Ramos (cell line): ENCODE measurements around the gene TCP11L1.

Source experiments
- in situ Hi-C: fragments of 300-500 bp; cut with MboI; formaldehyde crosslinking; loops from one replicate; pipeline ENCODE4 v1.14.3; 2022; ENCODE audit warnings: low sequenced_read_pairs; ENCODE audit not compliant: unreplicated experiment

Gene TCP11L1, protein sequence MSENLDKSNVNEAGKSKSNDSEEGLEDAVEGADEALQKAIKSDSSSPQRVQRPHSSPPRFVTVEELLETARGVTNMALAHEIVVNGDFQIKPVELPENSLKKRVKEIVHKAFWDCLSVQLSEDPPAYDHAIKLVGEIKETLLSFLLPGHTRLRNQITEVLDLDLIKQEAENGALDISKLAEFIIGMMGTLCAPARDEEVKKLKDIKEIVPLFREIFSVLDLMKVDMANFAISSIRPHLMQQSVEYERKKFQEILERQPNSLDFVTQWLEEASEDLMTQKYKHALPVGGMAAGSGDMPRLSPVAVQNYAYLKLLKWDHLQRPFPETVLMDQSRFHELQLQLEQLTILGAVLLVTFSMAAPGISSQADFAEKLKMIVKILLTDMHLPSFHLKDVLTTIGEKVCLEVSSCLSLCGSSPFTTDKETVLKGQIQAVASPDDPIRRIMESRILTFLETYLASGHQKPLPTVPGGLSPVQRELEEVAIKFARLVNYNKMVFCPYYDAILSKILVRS

DNA sequence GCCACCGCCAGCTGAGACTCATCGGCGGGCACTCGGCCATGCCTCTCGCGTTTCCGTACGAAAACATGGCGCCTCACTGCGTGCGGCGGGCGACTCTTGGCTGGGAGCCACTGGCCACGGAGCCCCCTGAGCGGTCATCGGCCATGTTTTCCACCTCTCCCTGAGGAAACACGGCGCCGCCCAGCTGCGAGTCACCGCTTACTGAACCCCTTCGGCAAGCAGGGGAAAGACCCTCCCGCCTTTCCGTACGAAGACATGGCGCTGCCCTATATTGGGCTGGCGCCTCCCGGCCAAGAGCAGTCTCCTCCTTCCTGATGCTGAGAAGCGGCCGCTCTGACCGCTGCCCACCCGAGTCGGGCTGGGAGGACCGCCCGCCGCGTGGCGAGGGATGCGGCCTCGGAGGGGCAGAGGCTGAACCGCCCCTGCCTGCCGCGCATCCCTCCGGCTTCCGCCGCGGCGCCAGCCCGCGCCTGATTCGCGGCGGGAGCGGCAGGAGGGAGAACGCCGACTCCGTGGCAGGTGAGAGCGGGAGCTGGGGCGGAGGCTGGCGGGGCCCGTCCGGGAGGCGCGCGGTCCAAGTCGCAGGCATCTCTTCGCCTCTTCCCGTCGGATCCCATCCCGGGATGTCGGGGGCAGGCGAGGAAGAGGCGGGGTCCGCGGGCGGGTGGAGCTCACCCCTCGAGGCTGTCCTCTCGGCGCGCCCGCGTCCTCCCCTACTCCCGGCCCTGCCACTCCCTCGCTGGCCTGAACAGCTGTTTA lies at the start of gene TCP11L1:
TSS of gene TCP11L1 (plus strand) at position 299 of the 759 bp plus-strand sequence. CDS start 4,202 bp downstream, outside the sequence.
- in situ Hi-C loops = no loop called here

DNA sequence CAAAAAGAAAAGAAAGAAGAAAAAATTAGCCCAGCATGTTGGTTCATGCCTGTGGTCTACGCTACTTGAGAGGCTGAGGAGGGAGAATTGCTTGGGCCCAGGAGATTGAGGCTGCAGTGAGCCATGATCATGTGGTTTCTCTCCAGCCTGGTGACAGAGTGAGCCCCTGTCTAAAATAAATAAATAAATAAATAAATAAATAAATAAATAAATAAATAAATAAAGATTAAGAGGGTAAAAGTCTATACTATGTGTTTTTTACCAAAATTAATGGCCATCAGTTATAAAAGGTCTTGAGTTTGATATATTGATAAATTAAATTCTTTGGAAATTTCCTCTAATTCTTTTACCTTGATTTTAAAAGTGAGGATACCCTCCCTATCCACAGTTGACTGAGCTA lies 48.9 kb upstream of the TCP11L1 start:
- in situ Hi-C loops = no loop called here

DNA sequence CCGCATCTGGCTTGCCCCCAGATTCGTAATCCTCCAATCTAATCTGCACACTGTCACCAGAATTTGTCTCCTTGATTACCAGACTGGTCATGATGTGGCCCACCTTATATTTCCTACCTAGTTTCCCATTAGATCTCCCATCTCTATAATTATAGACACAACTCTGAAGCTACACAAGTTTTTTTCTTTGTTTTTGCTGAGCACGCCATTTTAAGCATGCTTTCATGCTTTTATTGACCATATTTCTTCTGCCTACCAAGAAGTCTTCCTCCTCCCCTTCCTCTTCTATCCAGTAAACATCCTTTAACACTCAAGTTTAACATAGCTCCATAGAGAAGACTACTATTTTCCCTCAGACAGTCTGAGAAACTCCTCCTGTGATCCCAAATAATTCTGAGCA lies 47.9 kb upstream of the TCP11L1 start:
- in situ Hi-C loops = no loop called here

DNA sequence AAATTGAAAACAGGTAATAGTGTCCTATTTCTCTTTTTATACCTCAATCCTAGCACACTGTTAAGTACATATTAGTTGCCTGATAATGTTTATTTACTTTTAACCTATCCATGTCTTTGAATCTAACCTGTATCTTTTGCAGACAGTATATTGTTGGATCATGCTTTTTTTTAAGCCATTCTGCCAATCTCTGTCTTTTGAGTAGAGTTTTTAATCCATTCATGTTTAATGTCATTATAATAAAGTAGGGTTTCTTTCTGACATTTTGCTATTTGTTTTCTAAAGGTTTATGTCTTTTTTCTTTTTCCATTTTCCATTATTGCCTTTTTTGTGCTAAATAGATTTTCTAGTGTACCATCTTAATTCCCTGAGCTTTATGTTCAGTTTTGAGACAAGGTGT lies 47.5 kb upstream of the TCP11L1 start:
- in situ Hi-C loops = no loop called here

DNA sequence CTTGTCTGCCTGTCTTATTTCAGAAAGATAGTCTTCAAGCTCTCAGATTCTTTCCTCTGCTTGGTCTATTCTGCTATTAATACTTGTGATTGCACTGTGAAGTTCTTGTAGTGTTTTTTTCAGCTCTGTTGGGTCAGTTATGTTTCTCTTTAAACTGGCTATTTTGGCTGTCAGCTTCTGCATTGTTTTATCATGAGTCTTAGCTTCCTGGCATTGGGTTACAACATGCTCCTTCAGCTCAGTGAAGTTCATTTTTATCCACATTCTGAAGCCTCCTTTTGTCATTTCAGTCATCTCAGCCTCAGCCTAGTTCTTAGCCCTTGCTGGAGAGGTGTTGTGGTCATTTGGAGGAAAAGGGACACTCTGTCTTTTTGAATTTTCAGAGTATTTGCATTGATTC lies 39.2 kb upstream of the TCP11L1 start:
- in situ Hi-C loops = no loop called here

DNA sequence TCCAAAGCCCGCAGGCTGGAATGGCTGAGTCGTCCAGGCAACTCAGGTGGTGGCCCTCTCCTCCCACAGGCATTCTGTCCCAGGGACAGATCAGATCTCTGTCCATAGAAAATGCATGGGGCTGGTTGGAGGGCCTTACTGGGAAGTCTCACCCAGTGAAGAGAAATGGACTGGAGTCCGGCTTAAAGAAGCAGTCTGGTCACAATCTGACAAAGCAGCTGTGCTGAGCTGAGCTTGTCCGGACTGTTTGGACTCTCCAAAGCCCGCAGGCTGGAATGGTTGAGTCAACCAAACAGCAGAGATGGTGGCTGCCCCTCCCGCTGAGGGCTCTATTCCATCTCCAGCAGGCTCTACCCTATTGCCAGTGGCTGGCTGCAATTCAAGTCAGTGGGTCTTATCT lies 38.1 kb upstream of the TCP11L1 start:
- in situ Hi-C loops = no loop called here

DNA sequence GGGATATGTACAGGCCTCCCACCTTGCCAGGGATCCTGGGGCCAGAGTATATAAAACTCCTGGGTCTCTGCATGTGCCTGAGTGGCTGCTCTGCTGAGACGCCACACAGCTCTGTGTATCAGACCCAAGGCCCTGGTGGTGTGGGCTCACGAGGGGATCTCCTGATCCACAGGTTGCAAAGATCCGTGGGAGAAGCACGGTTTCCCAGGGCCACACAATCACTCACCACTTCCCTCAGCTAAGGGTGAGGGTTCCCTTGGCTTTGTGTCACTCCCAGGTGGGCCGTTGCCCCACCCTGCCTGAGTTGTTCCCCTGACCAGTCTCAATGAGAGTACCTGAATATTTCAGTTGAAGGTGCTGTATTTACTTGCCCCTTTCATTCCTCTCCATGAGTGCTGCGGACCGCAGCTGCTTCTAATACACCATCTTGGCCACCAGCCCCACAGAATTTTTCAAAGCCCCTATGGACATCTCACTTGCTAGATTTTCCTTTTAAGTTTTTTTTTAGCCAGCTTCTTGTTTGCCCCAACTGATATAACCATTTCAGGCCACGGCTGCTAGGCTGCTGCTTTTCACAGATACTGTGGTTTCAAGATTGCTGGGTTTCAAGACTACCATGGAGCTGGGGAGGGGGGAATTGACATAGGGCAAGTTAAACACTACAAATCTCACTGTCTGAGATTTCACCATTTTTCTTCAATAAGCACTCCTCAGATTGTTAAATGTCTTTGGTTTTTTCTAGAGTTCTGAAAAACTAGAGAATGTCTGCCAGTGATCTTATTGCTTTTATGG lies 37.4 kb upstream of the TCP11L1 start:
- in situ Hi-C loops = no loop called here

DNA sequence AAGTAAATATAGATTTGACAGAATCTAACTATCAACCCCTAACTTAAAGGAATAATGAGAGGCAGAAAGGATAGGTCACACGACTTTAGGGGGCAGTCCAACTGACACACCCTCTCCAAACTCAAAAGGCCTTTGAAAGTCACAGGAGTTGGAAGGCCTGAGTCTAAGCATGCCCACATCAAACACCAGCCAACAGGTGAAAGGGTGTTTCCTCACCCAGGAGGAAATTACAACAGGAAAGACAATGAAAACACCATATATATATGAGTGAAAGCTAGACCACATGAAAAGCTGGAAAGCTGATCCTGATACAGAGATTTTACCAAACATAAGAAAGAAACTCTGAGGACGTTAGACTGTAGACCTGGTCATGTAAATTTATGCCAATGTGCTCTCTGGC lies 34.2 kb upstream of the TCP11L1 start:
- in situ Hi-C loops = no loop called here

DNA sequence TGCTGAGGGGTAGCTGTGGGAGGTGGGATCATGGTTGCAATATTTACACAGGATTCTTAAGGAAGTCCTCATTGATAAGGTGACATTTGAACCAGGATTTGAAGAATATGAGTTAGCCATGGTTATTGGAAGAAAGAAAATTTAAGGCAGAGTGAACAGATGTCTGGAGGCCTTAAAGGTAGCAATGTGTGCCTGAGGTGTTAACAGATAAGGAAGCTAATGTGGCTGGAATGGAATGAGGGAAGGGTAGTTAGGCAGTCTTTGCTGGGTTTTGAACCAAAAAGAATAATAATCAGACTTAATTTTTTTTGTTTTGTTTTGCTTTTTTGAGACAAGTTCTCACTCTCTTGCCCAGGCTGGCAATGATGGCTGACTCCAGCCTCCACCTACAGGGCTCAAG lies 33.4 kb upstream of the TCP11L1 start:
- in situ Hi-C loops = no loop called here

DNA sequence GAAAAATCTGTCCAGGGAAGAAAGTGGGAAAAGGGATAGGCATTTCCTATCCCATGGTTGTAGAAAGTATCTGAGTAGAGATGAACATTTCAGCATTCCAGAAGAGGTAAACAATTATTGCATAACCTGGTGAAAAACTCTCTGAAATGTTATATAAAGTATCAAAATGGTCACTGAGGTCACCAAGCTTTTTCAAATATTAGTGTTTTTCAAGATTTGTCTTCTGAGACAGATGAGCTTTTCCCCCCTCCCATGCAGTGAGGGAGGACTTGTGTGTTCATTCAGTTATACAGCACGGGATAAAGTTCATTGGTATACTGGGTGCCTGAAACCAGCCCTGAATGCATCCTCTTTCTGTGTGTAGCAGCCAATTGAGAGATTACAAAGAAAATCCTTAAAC lies 25.6 kb upstream of the TCP11L1 start:
- in situ Hi-C loops = no loop called here

DNA sequence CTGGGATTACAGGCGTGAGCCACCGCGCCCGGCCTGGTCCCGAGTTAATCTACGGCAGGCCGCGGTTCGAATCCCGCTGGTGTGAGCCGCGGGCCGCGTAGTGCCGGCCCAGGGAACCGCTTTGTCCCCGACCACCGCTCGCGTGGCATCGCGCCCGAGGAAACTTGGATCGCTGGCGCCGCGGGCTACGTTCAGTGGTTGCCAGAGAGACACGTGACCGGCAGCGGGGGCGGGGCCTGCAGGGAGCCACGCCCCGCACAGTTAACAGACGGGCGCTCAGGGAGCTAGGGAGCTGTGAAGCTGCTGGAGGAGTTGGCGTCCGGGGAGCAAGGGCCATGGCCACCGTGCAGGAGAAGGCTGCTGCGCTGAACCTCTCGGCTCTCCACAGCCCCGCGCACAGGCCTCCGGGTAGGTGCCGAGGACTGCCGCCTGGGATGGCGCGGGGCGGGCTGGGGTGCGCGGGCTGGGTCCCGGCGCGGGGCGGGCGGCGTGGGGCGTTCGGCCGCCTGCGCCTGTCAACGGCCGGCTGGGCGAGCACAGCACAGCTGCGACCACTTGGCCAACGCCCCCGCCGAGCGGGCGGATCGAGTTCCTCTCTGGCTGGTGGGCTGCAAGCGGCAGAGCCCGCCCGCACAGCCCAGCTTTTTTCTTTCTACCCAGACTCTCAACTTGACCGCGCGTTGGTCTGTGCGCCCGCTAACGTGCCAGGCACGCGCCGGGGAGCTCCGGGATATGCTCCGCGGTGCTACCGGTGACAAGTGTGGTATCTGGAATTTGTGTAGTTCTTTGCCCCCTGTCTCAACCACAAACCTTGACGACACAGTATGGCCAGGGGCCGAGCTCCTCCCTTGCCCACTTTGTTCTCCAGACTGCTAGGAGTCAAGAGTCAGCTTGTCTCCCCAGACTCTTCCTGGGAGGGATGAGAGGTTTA lies 23.5 kb upstream of the TCP11L1 start, which contains the start of gene DEPDC7:
TSS of gene DEPDC7 (plus strand) at position 258 of the 931 bp plus-strand sequence. CDS start at position 336, 78 bp downstream.
- in situ Hi-C loops = no loop called here

DNA sequence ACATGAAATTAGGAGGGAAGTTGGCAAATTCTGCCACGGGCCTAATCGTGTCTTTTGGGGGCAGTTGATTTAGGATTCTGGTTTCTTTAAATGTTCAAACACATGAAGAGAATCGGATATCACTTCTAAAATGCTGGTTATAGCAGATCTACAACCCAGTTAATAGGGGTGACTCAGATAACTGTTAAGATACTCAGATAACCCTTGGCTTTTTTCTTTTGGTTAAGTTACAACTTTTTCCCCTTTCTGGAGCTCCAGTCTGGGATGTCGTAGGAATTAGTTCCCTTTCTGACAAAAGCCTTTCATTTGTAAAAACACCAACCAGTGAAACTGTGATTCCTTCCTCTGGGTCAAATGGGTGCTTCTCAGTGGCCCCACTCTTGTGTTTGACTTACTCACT lies 22.7 kb upstream of the TCP11L1 start:
- in situ Hi-C loops = no loop called here

DNA sequence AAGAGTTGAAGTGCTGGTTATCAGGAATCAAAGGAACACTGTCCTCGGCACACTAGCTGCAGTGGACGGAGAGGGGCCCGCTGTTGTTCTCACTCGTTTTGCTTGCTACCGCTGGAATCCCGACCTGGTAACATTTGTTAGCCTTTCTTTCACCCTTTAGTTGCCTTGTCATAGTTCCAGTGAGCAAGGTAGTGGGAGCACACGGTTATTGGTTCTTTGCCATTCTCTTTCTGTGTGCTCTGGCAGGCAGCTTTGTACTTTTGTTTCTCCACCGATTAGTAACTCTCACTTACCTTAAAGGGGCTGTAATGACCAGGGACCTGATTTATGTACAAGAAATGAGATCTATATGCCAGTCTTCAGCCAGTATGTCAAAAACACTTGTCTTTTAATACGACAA lies 21.9 kb upstream of the TCP11L1 start:
- in situ Hi-C loops = no loop called here

DNA sequence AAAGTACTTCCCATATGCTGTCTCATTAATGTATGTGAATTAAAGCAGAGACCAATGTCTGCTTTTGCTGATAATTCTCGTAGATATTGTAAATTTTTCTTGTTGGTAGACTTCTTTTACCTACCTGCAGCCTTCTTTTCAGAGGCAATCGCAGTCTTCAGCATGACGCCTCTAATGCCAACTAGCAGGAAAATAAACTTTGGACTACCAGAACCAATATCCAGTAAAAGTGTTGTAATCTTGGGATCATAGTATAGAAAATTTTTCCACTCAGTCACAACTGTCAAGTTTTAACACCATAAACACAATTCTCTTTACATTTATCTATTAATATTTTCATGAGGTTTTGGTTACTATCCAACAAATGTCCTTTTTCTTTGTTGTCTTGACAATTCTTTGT lies 21.4 kb upstream of the TCP11L1 start:
- in situ Hi-C loops = no loop called here

DNA sequence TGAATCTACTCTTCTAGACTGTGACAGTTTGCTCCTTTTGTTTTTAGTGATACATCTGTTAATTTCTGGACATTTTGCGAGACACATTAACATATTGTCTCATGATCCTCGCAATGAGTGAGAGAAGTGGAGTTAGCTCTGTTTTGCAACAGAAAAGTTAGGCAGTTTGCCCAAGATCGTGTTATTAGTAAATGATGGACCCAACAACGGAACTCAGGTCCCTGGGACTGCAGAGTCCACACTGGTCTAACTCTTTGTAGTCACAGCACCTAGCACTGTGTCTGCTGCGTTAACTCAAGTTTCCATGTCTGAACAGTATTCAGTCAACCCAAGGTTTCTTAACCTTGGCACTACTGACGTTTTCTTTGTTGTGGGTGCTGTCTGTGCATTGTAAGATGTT lies 20.5 kb upstream of the TCP11L1 start:
- in situ Hi-C loops = no loop called here

DNA sequence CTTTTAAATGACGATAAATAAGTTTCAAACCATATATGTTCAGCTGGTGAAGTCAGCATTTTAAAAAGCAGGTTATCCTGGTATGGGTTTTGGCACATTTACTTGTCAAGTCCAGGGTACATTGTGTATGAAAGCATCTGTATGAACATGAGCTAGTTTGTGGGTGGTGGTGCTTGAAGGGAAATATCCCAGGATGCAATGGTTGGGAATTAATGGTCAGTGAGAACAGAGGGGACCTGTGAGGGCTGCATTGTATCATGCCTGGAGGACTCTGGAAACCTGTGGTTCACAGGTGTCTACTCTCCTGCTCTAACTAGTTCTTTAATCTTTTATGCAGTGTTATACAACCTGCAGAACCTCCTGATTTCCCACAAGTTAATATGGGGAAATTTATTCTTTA lies 17.9 kb upstream of the TCP11L1 start:
- in situ Hi-C loops = no loop called here

DNA sequence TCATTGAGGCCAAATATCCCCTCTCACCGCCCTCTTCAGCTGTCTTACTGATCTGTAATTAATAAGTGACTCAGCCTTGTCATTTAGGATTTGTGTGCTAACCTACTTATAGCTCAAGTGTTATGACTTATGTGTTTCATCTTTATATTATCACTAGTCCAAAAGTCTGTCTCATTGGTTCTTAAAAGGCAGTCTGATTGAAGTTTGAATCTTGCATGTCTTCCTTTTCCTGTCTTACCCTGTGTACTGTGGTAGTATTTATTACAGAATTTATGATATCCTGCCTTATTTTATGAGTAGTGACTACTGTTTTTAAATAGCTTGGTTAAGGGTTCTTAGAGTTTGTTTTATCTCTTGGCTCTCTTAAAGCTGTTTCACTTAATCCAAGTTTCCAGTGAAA lies 17.4 kb upstream of the TCP11L1 start:
- in situ Hi-C loops = no loop called here

DNA sequence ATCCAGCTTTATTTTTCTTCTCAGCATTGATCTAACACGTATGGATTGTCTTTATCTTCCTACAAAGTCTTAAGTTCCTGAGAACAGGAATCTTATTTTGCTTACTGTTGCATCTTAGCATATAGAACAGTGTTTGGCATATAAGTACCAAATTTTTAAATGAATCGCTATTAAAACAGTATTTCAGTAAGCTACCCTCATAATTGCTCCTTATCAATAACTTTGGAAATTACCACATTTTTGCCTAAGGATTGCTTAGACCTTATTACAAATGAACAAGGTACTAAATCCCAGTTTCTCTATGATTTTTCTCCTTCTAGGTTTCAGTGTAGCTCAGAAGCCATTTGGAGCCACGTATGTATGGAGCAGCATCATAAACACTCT lies 14.0 kb upstream of the TCP11L1 start:
- in situ Hi-C loops = no loop called here

DNA sequence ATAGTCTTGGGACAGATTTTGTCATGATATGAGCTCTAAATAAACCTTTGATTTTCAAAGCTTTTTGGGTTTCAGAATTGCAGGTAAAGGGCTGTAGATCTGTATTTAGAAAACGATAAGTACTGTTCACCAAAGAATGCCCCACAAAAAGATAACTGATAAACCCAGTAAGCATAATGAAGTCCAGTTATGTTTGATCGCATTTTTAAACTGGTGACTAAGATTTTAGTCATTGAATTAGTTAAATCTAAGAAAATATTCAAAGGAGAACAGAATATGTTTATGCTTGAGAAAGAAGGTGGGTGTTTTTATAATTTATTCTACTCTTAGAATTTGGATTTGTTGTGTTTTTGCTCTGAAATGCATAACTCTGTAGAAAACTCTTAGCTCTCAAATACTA lies 12.1 kb upstream of the TCP11L1 start:
- in situ Hi-C loops = no loop called here
